Mesendoderm (in vitro differentiated cells): ENCODE data around the gene OSBPL3.

Experiments used
- DNase-seq: peaks from one replicate; pipeline ENCODE4 v3.0.0; 2013
- H2AK5ac ChIP-seq: 2 replicates; pipeline ENCODE4 v1.6.1; 2013; ENCODE audit warnings: low read length, inconsistent platforms
- H2BK120ac ChIP-seq: 2 replicates; pipeline ENCODE4 v1.6.1; 2013; ENCODE audit warnings: low read depth, mild to moderate bottlenecking, low read length, moderate library complexity, mixed read lengths
- H2BK15ac ChIP-seq: replicated peaks from 2 replicates; pipeline ENCODE4 v1.6.1; 2013; ENCODE audit warnings: low read depth, mild to moderate bottlenecking, moderate library complexity
- H2BK5ac ChIP-seq: 2 replicates; pipeline ENCODE4 v1.6.1; 2013; ENCODE audit warnings: low read length, inconsistent platforms
- H3K18ac ChIP-seq: 2 replicates; pipeline ENCODE4 v1.6.1; 2013; ENCODE audit warnings: mild to moderate bottlenecking, low read length, mixed read lengths
- H3K23ac ChIP-seq: one replicate; pipeline ENCODE4 v1.6.1; 2013; ENCODE audit warnings: low read length
- H3K27ac ChIP-seq: 2 replicates; pipeline ENCODE4 v1.5.1; 2013; ENCODE audit warnings: low read depth, mild to moderate bottlenecking, inconsistent platforms, low read length, moderate library complexity
- H3K27me3 ChIP-seq: 2 replicates; pipeline ENCODE4 v1.6.1; 2013; ENCODE audit warnings: low read length, control low read depth, mild to moderate bottlenecking, inconsistent platforms; ENCODE audit not compliant: insufficient read depth, poor library complexity
- H3K36me3 ChIP-seq: 2 replicates; pipeline ENCODE4 v1.6.1; 2013; ENCODE audit warnings: low read length, inconsistent platforms; ENCODE audit not compliant: control insufficient read depth, insufficient read depth
- H3K4ac ChIP-seq: one replicate; pipeline ENCODE4 v1.6.1; 2013; ENCODE audit warnings: low read depth, mild to moderate bottlenecking, low read length, moderate library complexity
- H3K4me1 ChIP-seq: 2 replicates; pipeline ENCODE4 v1.6.1; 2013; ENCODE audit warnings: low read depth, low read length, inconsistent platforms; ENCODE audit not compliant: control insufficient read depth
- H3K4me2 ChIP-seq: 2 replicates; pipeline ENCODE4 v1.6.1; 2013; ENCODE audit warnings: low read length
- H3K4me3 ChIP-seq: 2 replicates; pipeline ENCODE4 v1.5.1; 2013; ENCODE audit warnings: mild to moderate bottlenecking, low read length
- H3K56ac ChIP-seq: one replicate; pipeline ENCODE4 v1.6.1; 2013; ENCODE audit warnings: low read length
- H3K79me1 ChIP-seq: 2 replicates; pipeline ENCODE4 v1.6.1; 2013; ENCODE audit warnings: low read length, inconsistent platforms
- H3K79me2 ChIP-seq: 2 replicates; pipeline ENCODE4 v1.6.1; 2013; ENCODE audit warnings: mild to moderate bottlenecking, low read length; ENCODE audit not compliant: control insufficient read depth, insufficient read depth
- H3K9ac ChIP-seq: 2 replicates; pipeline ENCODE4 v1.6.1; 2013; ENCODE audit warnings: low read length, inconsistent platforms
- H4K5ac ChIP-seq: one replicate; pipeline ENCODE4 v1.6.1; 2013; ENCODE audit warnings: low read length
- H4K8ac ChIP-seq: one replicate; pipeline ENCODE4 v1.6.1; 2013; ENCODE audit warnings: low read depth, mild to moderate bottlenecking, control low read depth, low read length, moderate library complexity
- WGBS: extraction: QIAGEN DNeasy Blood & Tissue Kit; methylation state at CpG from one replicate; pipeline ENCODE4 v1.1.7; 2013; ENCODE audit warnings: low lambda C conversion rate, missing lambda C conversion rate; ENCODE audit not compliant: insufficient coverage; ENCODE audit errors: extremely low coverage; 5-methylcytosine and 5-hydroxymethylcytosine counted together

The OSBPL3 gene

DNA sequence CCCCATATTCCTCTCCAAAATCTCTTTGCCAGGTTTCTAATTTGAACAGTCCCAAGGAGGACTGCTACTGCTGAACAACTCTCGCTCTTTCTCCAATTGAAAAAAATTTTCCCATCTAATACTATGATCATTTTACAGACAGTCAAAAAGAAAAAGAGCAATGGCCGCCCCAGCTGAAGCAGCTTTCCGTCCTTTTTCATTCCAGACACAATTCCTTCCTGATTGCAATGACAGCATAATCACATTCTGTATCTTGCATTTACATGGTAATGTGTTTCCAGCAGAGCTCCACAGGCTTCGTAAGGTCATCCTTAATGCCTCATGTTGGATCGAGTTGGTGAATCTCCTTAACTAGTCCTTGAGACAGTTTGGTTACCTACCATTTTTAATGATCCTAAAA is 177.7 kb downstream of the OSBPL3 start:
- Histone ChIP-seq H3K4me1 (no peaks in the 10 kb centered on the region), H3K27ac (no peak overlapping the region), H3K79me1 (no peaks in the 10 kb centered on the region), H2BK5ac (no peak overlapping the region), H3K18ac (no peak overlapping the region), H4K5ac (no peak overlapping the region), H2BK15ac (no peak overlapping the region), H3K36me3 (peaks cover 1% of the 10 kb centered on the region), H3K4me3 (no peak overlapping the region), H3K56ac (no peak overlapping the region), H3K4me2 (no peak overlapping the region), H3K27me3 (no peaks in the 10 kb centered on the region), H3K23ac (no peak overlapping the region), H3K79me2 (no peaks in the 10 kb centered on the region), H2AK5ac (no peak overlapping the region), H4K8ac (no peak overlapping the region), H2BK120ac (no peak overlapping the region), H3K9ac (no peak overlapping the region), H3K4ac (no peak overlapping the region)
- no CpG with 5 or more reads among the region's 5 CpGs for WGBS
- no peak for DNase-seq

DNA sequence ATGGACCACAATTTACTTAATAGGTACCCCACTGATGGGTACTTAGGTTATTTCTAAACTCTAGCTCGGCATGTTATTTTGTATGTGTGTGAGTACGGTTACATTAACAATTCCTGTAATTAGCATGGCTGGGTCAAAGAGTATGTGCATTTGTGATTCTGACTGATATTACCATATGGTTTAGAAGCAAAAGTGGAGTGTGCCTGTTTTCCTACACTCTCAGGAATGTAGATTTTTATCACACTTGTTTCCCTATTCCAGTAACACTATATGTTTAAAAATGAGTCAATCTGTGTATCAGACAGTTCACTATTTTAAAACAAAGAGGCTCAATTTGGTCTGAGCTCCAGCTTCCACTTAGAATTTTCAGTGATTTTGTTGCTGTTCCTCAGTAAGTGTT is 178.1 kb downstream of the OSBPL3 start:
- H2BK120ac ChIP-seq: no peak overlapping the region
- DNase-seq: no peak
- H3K4me3 ChIP-seq: no peak overlapping the region
- no CpG with 5 or more reads among the region's 2 CpGs for WGBS
- H3K4ac ChIP-seq: no peak overlapping the region
- no peak overlapping the region for H2BK5ac ChIP-seq
- no peaks in the 10 kb centered on the region for H3K79me2 ChIP-seq
- no peak overlapping the region for H3K9ac ChIP-seq
- no peak overlapping the region for H4K8ac ChIP-seq
- no peak overlapping the region for H3K27ac ChIP-seq
- no peak overlapping the region for H4K5ac ChIP-seq
- no peaks in the 10 kb centered on the region for H3K4me1 ChIP-seq
- no peak overlapping the region for H3K4me2 ChIP-seq
- H3K23ac ChIP-seq: no peak overlapping the region
- no peak overlapping the region for H2AK5ac ChIP-seq
- no peaks in the 10 kb centered on the region for H3K27me3 ChIP-seq
- peaks cover 1% of the 10 kb centered on the region for H3K36me3 ChIP-seq
- H3K79me1 ChIP-seq: no peaks in the 10 kb centered on the region
- H2BK15ac ChIP-seq: no peak overlapping the region
- no peak overlapping the region for H3K56ac ChIP-seq
- H3K18ac ChIP-seq: no peak overlapping the region

DNA sequence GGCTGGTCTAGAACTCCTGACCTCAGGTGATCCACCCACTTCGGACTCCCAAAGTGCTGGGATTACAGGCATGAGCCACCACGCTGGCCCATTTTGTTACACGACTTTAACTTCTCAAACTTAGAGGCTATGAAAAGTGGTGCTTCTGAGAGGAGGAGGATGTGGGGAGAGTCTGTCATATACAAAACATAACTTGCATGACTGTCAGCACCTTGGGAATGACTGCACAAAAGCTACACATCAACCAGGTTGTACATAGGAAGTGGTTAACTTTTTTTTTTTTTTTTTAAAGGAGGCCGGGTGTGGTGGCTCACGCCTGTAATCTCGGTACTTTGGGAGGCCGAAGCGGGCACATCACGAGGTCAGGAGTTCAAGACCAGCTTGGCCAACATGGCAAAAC is 179.3 kb downstream of the OSBPL3 start:
- Histone ChIP-seq H3K4ac (no peak overlapping the region), H2BK5ac (no peak overlapping the region), H3K36me3 (peaks cover 1% of the 10 kb centered on the region), H3K79me1 (no peaks in the 10 kb centered on the region), H3K79me2 (no peaks in the 10 kb centered on the region), H3K27ac (no peak overlapping the region), H4K5ac (no peak overlapping the region), H3K4me3 (no peak overlapping the region), H3K4me2 (no peak overlapping the region), H3K18ac (no peak overlapping the region), H2BK120ac (no peak overlapping the region), H3K4me1 (no peaks in the 10 kb centered on the region), H2BK15ac (no peak overlapping the region), H2AK5ac (no peak overlapping the region), H3K9ac (no peak overlapping the region), H3K27me3 (no peaks in the 10 kb centered on the region), H3K23ac (no peak overlapping the region), H4K8ac (no peak overlapping the region), H3K56ac (no peak overlapping the region)
- DNase-seq: no peak
- WGBS: no CpG with 5 or more reads among the region's 9 CpGs

DNA sequence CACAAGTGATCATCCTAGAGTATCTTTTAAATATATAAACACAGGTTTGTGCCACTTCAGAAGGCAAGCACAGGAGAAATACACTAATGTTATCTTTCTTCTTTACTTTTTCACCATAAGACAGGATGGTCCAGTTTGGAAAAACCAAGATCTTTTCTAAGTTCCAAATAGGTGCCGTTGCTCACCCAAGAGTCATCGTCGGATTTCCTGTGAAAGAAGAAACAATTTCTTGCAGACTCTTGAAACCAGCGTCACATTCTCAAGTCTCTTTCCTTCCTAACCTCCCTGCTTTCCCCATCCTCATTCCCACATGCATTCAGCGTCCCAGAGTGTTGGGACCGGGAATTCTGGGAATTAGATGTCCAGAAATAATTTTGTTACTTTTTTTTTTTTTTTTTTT is 179.9 kb downstream of the OSBPL3 start:
- no peak for DNase-seq
- H3K36me3 ChIP-seq: peaks cover 1% of the 10 kb centered on the region
- no peaks in the 10 kb centered on the region for H3K4me1 ChIP-seq
- no peak overlapping the region for H4K5ac ChIP-seq
- H3K4me2 ChIP-seq: no peak overlapping the region
- no peak overlapping the region for H3K4me3 ChIP-seq
- WGBS: no CpG with 5 or more reads among the region's 6 CpGs
- no peak overlapping the region for H2BK5ac ChIP-seq
- no peak overlapping the region for H3K23ac ChIP-seq
- no peak overlapping the region for H4K8ac ChIP-seq
- no peak overlapping the region for H3K9ac ChIP-seq
- no peak overlapping the region for H3K18ac ChIP-seq
- no peak overlapping the region for H3K27ac ChIP-seq
- H3K56ac ChIP-seq: no peak overlapping the region
- H3K27me3 ChIP-seq: no peaks in the 10 kb centered on the region
- no peak overlapping the region for H2BK120ac ChIP-seq
- no peaks in the 10 kb centered on the region for H3K79me2 ChIP-seq
- no peak overlapping the region for H3K4ac ChIP-seq
- H2BK15ac ChIP-seq: no peak overlapping the region
- no peak overlapping the region for H2AK5ac ChIP-seq
- H3K79me1 ChIP-seq: no peaks in the 10 kb centered on the region

- no peak overlapping the region for H3K56ac ChIP-seq
- H4K8ac ChIP-seq: no peak overlapping the region
- H2AK5ac ChIP-seq: no peak overlapping the region
- H3K36me3 ChIP-seq: peaks cover 1% of the 10 kb centered on the region
- no peak overlapping the region for H3K27ac ChIP-seq
- no peaks in the 10 kb centered on the region for H3K79me1 ChIP-seq
- no peak overlapping the region for H2BK5ac ChIP-seq
- H4K5ac ChIP-seq: no peak overlapping the region
- H3K9ac ChIP-seq: no peak overlapping the region
- H3K4me1 ChIP-seq: no peaks in the 10 kb centered on the region
- H3K4me2 ChIP-seq: no peak overlapping the region
- no peak overlapping the region for H2BK15ac ChIP-seq
- no peak for DNase-seq
- no peak overlapping the region for H3K4me3 ChIP-seq
- no CpG with 5 or more reads among the region's 3 CpGs for WGBS
- no peak overlapping the region for H2BK120ac ChIP-seq
- no peak overlapping the region for H3K23ac ChIP-seq
- H3K4ac ChIP-seq: no peak overlapping the region
- H3K79me2 ChIP-seq: no peaks in the 10 kb centered on the region
- H3K27me3 ChIP-seq: no peaks in the 10 kb centered on the region
- H3K18ac ChIP-seq: no peak overlapping the region
These were observed 180.5 kb downstream of the OSBPL3 start for GRCh38 chr7:24799506-24799905.

DNA sequence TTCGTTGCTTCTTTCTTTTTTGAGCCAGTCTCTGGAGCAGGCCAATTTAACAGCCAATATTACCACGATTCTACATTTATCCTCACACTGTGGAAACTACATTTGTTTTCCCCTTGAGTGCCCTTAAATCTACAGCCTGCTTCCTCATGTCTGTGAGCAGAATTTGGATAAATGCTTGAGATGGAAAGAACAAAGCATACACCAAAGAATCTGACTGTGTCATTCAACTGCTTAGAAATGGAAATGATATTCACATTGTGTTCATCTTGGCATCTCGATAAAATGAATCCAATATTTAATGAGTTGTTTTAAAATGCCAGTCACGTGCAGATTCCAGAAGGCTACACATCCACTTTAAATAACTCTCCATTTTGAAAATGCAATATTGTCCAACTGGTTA is 181.7 kb downstream of the OSBPL3 start:
- Histone ChIP-seq H3K9ac (no peak overlapping the region), H3K4me3 (no peak overlapping the region), H3K4me2 (no peak overlapping the region)

More for the DNA sequence above, 181.7 kb downstream of the OSBPL3 start:
- WGBS: no CpG with 5 or more reads among the region's 4 CpGs
- no peak overlapping the region for H2AK5ac ChIP-seq
- peaks cover 1% of the 10 kb centered on the region for H3K36me3 ChIP-seq
- H2BK120ac ChIP-seq: no peak overlapping the region
- H3K4ac ChIP-seq: no peak overlapping the region
- DNase-seq: no peak
- H3K23ac ChIP-seq: no peak overlapping the region
- H3K79me2 ChIP-seq: no peaks in the 10 kb centered on the region
- H4K8ac ChIP-seq: no peak overlapping the region
- H2BK5ac ChIP-seq: no peak overlapping the region
- no peaks in the 10 kb centered on the region for H3K4me1 ChIP-seq
- H3K27ac ChIP-seq: no peak overlapping the region
- H3K79me1 ChIP-seq: no peaks in the 10 kb centered on the region
- H2BK15ac ChIP-seq: no peak overlapping the region
- no peak overlapping the region for H4K5ac ChIP-seq
- no peak overlapping the region for H3K56ac ChIP-seq
- H3K27me3 ChIP-seq: no peaks in the 10 kb centered on the region
- H3K18ac ChIP-seq: no peak overlapping the region
